ENCODE data around the gene FGD5.

FGD5 gene, protein sequence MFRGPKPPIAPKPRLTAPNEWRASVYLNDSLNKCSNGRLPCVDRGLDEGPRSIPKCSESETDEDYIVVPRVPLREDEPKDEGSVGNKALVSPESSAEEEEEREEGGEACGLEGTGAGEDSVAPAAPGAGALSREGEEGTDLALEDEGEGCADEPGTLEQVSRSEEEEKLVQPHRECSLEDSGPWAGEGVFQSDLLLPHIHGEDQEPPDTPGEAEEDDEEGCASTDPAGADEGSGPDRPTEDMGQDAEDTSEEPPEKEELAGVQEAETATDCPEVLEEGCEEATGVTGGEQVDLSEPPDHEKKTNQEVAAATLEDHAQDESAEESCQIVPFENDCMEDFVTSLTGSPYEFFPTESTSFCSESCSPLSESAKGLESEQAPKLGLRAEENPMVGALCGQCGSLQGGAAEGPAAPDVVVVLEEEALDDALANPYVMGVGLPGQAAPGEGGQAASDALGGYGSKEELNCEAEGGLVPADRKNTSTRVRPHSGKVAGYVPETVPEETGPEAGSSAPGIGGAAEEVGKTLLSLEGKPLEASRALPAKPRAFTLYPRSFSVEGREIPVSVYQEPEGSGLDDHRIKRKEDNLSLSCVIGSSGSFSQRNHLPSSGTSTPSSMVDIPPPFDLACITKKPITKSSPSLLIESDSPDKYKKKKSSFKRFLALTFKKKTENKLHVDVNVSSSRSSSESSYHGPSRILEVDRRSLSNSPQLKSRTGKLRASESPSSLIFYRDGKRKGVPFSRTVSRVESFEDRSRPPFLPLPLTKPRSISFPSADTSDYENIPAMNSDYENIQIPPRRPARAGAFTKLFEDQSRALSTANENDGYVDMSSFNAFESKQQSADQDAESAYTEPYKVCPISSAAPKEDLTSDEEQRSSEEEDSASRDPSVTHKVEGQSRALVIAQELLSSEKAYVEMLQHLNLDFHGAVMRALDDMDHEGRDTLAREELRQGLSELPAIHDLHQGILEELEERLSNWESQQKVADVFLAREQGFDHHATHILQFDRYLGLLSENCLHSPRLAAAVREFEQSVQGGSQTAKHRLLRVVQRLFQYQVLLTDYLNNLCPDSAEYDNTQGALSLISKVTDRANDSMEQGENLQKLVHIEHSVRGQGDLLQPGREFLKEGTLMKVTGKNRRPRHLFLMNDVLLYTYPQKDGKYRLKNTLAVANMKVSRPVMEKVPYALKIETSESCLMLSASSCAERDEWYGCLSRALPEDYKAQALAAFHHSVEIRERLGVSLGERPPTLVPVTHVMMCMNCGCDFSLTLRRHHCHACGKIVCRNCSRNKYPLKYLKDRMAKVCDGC (N-terminal part only)

DNA sequence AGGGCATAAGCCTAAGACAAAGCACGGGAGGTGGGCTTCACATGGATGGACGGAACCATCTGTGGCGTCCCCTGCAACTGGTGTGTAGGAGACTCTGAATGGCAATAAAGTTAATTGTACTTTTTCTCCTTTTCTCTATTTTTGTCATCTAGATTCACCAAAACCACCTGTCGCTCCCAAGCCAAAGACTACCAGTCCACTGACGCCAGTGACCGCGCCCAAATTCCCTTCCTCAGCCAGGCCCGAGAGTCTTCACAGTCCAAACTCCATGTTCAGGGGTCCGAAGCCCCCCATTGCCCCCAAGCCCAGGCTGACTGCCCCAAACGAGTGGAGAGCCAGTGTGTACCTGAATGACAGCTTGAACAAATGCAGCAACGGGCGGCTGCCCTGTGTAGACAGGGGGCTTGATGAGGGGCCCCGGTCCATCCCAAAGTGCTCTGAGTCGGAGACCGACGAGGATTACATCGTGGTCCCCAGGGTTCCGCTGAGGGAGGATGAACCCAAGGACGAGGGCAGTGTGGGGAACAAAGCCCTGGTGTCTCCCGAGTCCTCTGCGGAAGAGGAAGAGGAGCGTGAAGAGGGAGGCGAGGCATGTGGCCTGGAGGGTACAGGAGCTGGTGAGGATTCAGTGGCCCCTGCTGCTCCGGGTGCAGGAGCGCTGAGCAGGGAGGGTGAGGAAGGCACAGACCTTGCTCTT, at the start of gene FGD5:
FGD5 (plus strand) TSS at position 159 of the 697 bp plus-strand sequence; CDS start at position 269, 110 bp downstream.
- DNase-seq, result no peak

DNA sequence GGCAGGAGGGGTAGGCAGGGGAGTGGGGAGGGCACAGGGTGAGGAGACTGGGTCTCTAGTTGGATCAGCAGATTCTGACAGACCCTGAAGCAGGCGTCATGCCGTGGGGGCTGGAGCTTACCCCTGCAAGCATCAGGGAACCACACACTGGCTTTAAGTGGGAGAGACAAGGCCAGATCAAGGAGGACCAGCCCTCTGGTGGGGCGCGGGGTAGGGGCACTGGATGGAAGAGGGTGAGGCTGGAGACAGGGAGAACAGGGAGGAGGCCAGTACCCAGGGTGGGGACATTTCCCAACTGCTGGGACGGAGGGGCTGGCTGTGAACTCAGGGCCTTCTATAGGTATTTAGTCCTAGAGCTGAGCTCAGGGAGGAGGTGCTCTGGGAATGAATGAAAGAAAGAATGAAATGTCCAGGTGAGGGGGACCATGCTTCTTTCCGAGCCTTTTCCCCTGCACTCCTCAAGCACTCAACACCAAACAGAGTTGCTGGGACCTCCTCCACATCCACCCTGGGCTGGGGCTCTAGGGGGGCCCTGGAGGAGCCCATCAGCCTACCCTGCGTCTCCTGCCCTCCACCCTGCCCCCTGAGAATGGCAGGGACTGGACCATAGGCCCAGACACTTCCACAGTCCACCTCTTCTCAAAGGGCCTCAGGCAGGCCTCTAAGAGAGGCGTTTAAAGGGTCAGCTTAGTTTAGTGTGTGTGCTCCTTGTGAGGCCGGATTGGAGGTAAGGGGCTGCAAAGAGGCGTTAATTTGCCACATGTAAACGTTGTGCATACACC, 49.0 kb upstream of the FGD5 start:
- DNase-seq, result no peak

DNA sequence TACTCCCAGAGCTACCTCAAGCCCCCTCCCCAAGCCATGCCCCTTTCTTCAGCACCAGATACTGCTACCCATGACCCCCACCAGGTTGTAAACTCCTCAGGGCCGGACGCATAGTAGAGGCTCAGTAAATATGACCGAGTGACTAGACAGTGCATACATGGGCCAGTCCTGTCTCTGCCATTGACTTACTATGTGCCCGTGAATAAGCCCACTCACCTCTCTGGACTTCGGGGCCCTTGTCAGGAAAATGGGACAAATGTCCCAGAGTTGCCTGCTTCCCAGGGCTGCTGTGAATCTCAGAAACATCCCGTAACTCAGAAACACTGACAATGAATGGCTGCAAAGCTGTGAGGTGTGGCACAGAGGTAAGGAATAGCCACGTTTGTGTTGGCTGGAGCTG, 48.2 kb upstream of the FGD5 start:
- DNase-seq, result no peak

DNA sequence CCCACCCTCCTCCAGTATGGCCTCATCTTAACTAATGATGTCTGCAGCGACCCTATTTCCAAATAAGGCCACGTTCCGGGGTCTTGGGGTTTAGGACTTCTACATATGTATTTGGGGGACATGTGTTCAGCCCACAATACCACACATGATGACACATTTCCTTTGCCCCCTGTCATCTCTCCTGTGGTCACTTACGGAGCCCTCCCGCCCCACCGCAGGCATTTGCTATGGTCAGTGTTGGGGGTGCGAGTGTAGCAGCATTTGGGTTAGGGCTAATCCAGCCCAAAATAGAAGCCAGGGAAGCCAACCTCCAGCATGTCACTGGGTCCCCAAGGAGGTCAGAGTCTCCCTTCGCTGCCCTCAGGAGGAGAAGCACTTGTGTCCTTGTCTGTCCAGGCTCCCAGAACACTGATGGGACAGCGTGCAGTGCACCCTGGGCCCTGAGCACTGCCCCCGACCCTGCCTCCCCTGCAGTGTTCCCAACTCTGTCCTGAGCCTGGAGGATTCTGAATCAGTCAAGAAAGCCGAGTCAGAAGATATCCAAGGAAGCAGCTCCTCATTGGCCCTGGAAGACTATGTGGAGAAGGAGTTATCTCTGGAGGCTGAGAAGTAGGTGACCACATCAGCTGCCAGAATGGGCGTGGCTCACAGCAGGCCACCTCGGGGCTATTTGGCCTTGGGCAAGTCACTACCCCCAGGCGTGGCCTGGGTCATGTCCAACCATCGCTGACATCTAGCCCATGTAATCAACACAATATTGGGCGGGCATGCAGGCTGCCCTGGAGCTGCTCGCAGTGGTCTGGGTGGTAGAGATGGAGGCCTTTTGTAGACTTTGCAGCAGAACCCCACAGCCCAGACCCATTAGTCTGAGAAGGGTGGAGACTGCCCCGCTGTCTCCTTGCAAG, 46.9 kb upstream of the FGD5 start:
- no peak for DNase-seq

DNA sequence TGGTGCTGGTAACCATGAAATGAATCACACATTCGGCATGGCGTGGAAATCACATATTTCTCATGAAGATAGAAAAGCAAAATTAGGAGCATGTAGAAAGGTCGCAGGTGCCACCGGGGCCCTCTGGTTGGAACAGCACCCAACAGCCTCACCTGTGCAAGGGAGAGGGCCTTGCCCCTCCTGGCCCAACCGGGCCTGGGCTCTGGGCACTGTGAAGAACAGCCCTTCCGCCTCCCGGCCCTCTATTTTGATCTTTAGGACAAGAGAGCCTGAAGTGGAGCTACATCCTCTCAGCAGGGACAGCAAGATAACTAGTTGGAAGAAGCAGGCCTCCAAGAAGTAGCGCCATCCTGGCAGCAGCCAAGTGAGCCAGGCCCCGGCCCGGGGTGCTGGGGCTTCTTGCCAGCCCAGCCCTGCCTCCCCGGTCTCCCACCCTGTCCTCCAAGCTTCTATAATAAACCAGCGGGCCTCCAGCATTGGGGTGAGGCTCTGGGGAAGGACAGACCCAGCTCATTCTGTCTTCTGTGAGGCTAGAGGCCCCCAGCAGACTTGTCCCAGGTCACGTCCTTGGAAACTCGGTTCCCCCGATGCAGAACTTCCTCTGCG, 46.1 kb upstream of the FGD5 start:
- DNase-seq, result no peak

DNA sequence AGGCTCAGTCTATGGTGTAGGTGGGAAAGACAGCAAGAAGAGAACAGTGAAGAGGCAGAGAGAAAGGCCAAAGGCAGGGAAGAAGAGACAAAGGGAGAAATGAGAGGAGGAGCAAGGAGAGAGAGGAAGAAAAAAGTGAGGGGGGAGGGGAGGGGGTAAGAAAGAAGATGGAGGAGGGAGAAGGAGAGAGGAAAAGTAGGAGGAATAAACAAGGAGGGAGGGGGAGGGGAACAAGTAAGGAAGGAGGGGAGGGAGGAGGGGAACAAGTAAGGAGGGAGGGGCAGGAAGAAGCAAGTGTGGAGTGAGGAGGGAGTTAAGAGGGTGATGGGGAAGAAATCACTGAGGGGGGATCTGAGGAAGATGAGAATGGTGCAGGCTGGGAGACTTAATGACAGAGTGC, 45.5 kb upstream of the FGD5 start:
- no peak for DNase-seq

DNA sequence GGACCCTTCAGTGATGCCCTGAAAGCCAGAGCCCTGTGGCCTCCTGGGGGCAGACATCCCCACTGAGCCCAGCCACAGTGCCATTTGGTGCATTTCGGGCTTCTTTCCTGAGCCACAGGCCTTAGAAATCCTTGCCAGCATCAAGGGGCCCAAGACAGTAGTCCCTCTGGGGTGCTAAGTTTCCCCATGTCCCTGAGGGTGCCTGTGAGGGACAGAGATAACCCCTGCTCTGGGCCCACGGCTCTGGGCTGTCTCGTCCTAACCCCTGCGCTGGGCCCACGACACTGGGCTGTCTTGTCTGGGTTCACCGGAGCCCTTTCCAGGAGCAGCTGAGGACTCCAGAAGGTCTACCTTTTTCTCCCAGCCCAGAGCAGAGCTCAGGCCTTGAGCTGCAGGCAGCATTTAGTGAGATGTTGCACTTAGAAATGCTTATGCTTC, 45.1 kb upstream of the FGD5 start:
- DNase-seq, result no peak

DNA sequence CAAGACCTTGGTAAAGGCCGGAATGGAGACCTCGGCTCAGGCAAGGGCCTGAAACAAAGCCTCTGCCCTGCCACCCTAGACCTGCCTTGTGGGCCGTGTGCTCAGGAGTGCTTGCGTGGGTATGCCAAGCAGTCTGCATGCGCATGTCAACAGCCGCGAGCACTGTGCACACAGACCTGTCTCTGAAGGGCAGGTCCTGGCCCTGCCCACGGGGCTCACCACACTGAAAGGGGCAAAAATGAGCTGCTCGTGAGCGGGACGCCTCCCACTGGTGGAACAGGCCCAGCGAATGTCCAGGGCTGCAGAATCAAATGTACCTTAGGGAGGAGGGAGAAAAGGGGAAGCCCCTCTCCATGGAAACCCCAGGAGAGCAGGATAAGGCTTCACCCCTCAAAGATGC, 44.3 kb upstream of the FGD5 start:
- DNase-seq, result no peak

DNA sequence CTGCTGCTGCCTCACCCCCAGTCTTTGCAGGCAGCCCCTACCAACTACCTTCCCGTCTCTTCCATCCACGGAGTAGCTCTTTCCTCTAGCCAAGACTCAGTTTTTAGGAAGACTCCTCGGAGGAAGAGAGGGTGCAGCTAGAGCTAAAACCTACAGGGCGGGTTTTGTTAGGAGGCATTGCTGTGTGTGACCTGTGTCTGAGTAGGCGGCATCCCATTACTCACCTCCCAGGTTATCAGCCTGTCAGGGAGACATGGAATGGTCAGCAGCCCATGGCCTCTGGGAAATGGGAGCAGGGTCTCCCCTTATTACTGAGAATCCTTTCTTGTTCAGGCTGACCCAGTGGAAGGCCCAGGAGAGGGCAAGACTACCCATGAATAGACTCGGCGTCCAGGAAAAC, 43.8 kb upstream of the FGD5 start:
- no peak for DNase-seq

DNA sequence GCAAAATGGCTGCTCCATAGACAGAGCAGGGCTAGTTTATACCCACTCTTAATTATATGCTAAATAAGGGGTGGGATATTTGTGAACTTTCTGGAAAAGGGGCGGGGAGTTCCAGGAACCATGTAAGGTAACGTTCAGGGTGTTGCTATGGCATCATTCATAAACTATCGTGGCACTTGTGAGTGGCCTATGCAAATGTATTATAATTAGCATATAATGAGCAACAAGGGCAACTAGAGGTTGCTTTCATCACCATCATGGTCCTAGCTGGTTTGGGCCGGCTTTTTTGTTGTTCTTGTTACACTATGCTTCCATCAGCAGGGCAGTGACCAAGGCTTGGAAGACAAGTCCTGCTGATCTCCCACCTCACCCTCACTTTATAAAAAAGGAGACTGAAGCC, 43.2 kb upstream of the FGD5 start:
- no peak for DNase-seq

DNA sequence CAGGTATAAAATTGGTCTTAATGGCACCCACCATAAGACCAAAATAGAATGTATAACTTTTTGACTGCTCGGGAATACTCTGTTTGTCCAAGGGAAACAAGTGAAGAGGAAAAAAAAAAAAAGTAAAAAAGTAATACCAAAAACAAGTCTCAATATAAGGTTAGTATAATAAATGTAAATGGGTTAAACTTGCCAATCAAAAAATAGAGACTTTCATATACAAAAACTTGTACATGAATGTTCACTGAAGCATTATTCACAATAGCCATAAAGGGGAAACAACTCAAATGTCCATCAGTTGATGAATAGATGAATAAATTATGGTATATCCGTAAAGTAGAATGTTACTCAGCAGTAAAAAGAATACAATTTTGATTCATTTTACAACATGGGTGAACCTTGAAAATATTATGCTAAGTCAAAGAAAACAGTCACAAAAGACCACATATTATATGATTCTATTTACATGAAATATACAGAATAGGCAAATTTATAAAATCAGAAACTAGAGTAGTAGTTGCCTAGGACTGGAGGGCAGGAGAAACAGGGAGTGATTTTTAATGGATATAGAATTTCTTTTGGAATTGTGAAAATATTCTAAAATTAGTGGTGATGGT, 39.6 kb upstream of the FGD5 start:
- DNase-seq, result no peak

DNA sequence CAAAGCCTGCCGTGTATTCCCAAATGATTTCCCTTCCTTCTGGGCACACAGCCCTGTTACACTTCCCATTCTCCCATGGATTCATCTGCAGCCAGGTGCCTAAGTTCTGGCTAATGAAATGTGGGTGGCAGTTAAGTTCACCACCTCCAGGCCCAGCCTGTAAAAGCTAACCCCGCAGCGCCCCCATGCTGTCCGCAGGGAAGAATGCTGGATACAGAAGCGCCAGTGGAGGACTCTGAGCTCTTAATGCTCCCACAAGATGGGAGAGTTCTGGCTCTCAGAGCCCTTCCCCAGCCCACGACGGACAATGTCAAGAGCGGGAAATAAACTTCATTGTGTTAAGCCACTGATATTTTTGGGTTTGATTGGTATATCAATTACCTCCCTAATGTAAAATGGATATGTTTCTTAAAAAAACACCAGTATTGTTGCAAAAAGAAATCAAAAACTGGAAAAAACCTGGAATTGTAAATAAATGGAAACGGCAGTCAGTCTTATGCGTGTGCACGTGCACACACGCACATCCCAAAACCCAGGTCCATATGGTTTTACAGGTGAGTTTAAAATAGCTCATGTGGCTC, 37.7 kb upstream of the FGD5 start:
- DNase-seq, result no peak

DNA sequence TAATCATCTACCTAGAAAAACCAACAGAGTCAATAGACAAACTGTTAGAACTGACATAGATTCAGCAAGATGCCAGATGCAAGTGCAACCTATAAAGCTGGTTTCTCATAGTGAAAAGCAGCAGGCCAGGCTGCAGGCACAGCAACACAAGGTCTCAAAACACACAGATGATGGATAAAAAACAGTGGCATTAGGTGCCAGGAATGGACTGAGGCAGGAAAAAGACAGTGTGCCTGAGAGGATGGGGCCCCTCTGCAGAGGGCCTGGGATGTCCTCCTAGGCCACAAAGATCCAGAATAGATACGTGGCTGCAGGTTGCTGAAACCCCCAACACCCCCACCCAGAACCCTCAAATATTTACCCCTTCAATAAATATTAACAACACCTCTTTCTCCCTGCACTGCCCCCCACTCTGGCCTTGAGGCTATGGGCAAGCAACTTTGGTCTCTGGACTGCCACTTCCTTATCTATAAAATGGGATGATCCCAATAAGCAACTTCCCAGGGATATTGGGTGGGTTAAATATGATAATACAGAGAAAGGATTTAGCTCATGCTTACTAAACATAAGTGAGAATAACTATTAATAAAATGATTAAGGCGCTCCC, 35.2 kb upstream of the FGD5 start:
- DNase-seq, result no peak

DNA sequence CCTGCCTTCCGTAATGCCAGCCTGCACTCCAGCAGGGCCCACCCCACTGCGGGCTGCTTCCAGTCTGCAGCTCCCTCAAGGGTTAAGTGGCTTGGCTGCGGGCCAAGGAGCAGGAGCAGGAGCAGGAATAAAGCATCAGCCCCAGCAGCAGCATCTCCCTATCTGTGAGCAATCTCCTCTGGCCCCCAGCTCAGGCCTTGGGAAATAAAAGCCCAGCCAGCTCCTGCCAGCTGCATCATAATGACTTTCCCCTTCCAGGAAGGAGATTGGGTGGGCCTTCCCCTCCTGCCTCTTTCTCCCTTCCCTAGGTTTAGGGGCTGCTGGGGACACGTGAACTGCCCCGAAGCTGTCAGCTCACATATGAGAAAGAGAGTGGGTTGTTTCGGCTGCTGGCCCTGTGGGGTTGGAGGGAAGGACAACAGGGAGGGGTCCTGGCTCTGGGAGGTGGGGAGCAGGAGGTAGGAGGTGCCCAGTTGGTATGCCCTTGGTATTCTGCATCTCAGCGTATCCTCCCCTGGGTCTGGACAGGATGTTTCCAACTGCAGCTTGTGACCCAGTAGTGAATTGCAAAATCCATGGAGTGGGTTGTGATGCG, 34.6 kb upstream of the FGD5 start:
- DNase-seq, result no peak

DNA sequence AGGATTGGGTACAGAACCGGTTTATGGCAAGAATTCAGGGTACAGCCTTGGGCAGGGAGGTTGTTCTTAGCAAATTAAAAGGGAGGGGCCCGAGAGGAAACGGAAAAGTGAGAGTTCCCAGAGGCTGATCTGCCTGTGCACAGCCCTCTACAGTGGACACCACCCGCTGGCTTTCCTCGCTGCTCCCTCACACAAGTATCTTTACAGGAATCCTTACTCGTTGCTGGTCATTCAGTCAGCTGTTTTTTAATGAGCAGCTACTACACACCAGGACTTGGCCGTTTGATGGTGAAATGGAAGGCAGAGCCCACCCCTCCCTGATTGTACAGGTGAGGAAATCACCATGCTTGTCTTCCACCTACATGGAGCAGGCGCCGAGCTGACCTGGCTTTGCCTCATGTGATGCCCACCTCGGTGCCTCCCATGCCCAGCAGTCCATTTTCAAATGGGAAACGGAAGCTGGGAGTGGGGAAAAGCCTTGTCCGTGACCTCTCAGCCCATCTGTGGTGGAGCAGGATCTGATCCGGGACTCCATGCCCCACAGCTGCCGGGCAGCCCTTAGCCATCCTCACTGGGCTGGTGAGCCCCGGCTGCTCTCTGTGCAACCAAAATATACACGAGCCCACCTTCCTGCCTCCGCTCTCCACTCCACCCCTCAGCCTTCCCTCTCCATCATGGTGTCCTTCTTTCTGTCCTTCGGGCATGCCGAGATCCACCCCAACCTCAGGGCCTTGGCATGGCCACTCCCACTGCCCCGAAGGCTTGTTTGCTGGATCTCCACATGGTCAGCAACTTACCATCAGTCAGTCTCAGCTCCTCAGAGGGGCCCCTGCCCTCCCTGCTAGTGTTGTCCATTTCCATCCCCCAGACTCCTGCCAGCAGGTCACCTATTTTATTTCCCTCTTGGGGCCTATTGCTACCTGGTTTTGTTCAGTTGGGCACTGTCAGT, 33.3 kb upstream of the FGD5 start:
- no peak for DNase-seq

DNA sequence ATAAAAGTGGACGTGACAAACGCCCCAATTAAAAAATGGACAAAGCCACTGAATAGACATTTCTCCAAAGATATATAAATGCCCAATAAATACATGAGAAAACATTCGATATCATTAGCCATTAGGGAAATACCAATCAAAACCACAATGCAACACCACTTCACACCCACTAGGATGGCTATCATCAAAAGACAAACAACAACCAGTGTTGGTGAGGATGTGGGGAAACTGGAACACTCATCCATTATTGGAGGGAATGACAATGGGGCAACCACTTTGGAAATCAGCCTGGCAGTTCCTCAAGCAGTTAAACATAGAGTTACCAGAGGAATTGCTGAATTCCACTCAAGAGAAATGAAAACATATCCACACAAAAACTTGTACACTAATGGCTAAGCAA, 32.4 kb upstream of the FGD5 start:
- no peak for DNase-seq

DNA sequence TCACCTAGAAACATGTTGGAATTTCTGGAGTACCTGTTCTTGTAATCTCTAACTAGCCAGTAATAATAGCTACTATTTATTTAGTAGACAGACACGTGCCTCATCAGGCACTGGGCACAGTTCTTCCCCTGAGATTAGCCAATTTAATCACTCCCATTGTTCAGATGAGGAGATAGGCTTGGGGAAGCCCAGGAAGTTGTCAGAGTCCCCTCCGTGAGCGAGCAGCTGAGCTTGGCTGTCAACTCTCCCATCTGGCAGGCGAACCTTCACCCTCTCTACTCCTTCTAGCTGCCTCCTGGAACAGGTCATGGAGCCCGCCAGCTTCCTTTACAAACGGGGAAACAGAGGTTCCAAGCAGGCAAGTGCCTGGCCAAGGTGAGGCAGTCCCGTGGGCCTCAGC, 31.1 kb upstream of the FGD5 start:
- DNase-seq, result no peak

Data from activated CD4-positive, alpha-beta T cell treated with anti-CD3 and anti-CD28 coated beads for 4 hours (primary cell).